ENCODE measurements around the gene RNASEH2C.
"Not testable (repeated sequence)": the region's sequence is repeated elsewhere in the genome, so short reads cannot be mapped to it uniquely, and the experiment has no call there.

DNA sequence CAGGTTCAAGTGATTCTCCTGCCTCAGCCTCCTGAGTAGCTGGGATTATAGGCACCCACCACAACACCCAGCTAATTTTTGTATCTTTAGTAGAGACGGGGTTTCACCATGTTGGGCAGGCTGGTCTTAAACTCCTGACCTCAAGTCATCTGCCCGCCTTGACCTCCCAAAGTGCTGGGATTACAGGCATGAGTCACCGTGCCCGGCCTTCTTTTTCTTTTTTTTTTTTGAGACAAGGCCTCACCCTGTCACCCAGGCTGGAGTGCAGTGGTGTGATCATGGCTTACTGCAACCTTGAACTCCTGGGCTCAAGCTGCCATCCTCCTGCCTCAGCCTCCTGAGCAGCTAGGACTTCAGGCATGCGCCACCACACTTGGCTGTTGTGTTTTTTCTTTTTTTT, 47.2 kb upstream of the RNASEH2C start:
- TF ChIP-seq, protein P1, sequence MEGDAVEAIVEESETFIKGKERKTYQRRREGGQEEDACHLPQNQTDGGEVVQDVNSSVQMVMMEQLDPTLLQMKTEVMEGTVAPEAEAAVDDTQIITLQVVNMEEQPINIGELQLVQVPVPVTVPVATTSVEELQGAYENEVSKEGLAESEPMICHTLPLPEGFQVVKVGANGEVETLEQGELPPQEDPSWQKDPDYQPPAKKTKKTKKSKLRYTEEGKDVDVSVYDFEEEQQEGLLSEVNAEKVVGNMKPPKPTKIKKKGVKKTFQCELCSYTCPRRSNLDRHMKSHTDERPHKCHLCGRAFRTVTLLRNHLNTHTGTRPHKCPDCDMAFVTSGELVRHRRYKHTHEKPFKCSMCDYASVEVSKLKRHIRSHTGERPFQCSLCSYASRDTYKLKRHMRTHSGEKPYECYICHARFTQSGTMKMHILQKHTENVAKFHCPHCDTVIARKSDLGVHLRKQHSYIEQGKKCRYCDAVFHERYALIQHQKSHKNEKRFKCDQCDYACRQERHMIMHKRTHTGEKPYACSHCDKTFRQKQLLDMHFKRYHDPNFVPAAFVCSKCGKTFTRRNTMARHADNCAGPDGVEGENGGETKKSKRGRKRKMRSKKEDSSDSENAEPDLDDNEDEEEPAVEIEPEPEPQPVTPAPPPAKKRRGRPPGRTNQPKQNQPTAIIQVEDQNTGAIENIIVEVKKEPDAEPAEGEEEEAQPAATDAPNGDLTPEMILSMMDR (IDR thresholded peaks at IDR 0.05) = not testable (repeated sequence)
- not testable (repeated sequence) for TF ChIP-seq POLR2A (IDR thresholded peaks at IDR 0.05)
